NK-92 treated with Interleukin-12 subunit alpha and Interleukin-12 subunit beta, amount 100 ng/mL, for 24 hours (cell line): ENCODE measurements around the gene IL1RAPL1.

Experiments used
- DNase-seq: peaks from one replicate; lab custom pipeline; 2025; lab: John Stamatoyannopoulos, UW

IL1RAPL1 gene

GRCh38 chrX:29535212-29536162 lies 948.2 kb downstream of the IL1RAPL1 start:
- no peak for DNase-seq

- DNase-seq, result no peak
Measured at GRCh38 chrX:29541038-29541437, 953.8 kb downstream of the IL1RAPL1 start.

DNA sequence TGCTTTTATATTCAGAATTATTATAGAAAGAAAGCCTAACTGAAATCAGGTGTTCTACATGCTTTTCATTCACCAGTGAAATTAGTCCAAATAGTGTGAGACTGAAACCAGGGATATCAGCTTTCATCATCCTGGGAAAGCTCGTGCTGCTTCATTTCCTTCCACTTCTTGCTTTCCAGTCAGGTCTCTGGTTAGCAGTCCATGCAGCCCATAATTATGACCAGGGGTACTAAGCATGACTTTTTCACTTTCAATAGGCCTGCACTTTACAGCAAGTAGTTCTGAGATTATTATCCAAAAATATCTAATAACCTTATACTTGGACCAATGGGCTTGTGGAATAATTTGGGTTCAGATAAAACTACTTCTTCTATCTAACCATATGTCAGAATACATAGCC lies 954.9 kb downstream of the IL1RAPL1 start:
- no peak for DNase-seq

DNA sequence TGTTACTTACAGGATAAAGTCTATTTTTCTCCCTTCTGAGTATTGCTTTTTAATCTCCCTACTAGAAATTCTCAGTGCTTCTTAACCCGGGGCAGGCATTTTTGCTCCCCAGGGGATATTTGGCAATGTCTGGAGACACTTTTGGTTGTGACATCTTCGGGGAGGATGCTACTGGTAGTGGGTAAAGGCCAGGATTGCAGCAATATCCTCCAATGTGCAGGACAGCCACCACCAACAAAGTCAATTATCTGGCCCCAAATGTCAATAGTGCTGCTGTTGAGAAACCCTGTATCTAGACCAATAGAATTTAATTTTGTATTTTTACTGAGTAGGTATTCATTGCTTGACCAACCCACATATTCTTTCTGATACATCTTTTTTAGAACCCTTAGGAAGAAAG lies 958.6 kb downstream of the IL1RAPL1 start:
- DNase-seq, result no peak

- no peak for DNase-seq
Measured at GRCh38 chrX:29547877-29548276, 960.6 kb downstream of the IL1RAPL1 start.

DNA sequence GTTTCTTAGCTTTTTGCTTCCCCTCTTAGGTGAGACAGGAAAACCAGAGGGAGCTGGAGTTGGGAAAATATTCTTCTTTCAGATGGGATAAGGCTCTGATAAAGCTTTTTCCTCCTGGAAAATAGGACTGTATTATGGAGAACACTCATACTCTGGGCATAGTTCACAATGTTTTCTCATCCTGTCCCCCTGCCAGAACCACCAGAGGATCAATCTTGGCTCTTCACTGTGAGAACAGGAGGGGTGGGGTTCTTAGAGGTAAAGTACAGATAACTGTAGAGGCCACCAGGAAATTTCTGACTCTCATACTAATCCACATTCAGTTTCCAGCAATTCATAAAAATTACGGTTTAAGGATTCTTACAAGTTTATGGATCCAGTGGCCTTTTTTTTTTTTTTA lies 966.3 kb downstream of the IL1RAPL1 start:
- DNase-seq, result no peak

DNA sequence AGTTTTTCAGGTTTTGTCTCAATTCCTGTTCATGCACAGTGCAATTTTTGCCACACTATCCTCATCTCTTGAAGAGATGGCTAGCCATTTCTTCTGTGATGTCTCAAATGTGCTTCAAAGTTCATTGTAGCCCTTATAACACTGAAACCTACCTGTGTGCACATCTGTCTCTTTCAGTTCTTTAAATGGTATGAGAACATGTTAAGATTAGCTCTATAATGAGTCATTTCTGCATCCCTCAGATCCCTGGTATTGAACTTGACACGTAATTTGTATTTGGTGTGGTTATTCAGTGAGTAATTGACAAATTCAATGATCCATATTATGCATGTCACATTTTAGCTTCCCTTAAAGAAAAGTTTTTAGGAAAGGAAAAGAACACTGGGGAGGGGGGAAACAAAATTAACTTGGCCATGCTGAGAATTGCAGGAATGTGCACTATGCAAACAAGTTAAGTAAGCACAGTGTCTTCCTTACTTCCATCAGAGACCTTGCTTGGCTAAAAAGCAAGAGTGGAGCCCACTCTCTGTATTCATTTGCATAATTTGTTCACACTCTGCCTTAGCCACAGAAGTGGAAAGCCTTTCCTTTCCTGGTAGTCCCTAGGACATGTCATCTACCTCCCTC lies 968.3 kb downstream of the IL1RAPL1 start:
- no peak for DNase-seq

GRCh38 chrX:29560065-29560464 lies 972.8 kb downstream of the IL1RAPL1 start:
- no peak for DNase-seq

- DNase-seq, result no peak
Measured at GRCh38 chrX:29561417-29561816, 974.2 kb downstream of the IL1RAPL1 start.

DNA sequence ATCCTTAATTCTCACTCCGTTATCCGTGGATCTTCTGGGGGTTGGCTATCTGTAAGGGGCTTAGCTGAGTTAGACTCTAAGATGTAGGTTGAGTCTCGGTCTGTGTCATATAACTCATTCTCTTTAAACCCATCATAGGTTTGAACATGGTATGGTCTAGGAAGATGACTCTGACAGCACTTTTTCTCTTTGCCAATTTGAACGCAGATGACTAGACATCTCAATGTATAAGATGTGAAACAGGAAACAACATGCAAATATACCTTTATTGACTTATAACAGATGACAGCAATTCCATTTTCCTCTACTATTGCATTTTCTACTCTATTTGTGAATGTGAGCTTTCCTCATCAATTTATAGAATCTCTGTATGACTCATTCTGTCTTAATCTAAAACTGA lies 993.3 kb downstream of the IL1RAPL1 start:
- DNase-seq, result no peak

DNA sequence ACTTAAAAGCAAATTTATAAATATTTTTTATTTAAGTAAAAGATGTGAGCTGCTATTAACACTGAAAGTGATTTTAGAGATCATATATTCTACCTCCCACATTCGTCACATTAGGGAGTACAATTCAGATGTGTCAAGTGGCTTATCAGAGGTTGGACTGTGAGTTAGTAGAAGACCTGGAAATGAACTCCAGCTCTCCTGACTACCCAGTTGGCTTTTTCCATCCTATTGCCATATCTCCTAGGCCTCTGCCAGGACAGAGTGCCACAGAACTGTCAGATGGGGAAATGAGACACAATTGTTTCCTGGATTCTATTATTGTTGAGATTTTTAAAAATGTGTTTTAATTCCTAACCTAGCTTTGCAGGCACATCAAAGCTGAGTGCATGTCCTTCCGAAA lies 994.0 kb downstream of the IL1RAPL1 start:
- no peak for DNase-seq

- DNase-seq, result no peak
Measured at GRCh38 chrX:29587107-29587506, 999.9 kb downstream of the IL1RAPL1 start.

DNA sequence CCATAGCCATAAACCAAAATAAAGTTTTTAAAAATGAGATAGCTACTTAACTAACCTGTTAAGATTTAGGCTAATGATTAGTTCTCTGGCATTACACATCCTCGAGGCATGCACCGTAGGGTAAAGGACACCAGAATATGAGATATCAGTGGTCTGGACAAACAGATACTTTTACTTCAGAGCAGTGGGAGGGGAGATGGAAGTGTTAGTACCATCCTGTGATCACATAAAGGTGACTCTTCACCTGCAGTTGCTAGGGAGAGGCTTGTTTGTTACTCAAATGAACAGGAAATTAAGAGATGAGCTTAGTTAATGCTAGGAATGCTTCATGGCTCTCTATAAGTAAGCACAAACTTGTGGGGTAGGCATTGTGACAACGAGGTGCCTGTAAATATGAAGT lies 1003.7 kb downstream of the IL1RAPL1 start:
- no peak for DNase-seq

- DNase-seq, result no peak
Measured at GRCh38 chrX:29604381-29604780, 1017.1 kb downstream of the IL1RAPL1 start.

DNA sequence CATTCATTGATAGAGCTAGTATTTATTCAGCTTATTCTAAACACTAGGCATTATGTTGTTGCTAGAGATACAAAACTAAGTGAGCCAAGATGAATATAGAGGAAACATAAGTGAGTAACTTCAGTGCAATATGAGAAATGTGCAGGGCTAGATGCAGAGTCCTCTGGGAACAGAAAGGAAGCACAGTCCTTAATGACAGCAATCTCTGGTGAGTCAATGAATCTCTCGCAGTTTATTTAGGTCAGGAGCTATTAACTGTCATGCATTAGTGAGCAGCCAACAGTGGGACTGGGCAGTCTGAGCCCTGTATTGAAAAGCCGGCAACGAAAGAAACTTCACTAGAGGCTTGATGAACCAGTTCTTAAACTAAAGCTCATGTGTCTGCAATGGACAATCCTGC lies 1030.0 kb downstream of the IL1RAPL1 start:
- DNase-seq, result no peak

GRCh38 chrX:29617725-29618124 lies 1030.5 kb downstream of the IL1RAPL1 start:
- DNase-seq, result no peak

- DNase-seq, result no peak
Measured at GRCh38 chrX:29627833-29628232, 1040.6 kb downstream of the IL1RAPL1 start.

DNA sequence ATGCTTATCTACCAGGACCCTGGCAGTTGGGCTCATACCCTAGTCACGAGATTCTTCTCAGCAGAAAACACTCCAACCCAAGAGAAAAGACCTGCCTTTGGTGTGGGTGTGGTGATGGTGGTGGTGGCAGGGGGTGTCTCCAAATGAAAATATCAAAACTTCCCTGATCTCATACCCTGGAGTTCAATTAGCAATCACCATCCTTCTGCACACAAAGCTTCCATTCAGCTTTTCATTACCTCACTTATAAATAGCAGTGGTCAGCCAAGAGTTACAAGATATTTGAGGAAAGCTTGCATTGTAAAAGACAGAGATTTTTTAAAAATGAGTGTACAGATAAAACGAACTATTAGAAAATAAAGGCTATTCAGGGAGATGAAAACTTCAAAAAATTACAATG lies 1047.3 kb downstream of the IL1RAPL1 start:
- DNase-seq, result no peak

GRCh38 chrX:29636331-29636730 lies 1049.1 kb downstream of the IL1RAPL1 start:
- no peak for DNase-seq

DNA sequence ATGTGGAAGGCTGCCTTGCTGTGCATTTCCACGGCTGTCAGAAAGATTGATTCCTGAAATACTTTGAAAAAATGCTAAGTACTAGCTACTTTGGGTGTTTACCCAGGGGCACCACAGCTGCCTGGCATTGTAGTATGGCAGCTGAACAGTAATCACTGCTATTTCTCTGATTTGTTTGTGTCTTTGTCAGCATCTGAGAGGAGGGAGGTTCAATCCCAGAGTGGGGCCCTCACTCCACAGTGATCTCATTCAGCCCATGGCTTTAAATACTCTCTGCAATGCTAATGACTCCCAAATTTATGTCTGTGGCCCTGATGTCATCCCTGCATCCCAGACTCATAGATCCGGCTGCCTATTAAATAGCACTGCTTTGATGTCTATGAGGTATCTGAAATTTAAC lies 1052.9 kb downstream of the IL1RAPL1 start:
- no peak for DNase-seq

DNA sequence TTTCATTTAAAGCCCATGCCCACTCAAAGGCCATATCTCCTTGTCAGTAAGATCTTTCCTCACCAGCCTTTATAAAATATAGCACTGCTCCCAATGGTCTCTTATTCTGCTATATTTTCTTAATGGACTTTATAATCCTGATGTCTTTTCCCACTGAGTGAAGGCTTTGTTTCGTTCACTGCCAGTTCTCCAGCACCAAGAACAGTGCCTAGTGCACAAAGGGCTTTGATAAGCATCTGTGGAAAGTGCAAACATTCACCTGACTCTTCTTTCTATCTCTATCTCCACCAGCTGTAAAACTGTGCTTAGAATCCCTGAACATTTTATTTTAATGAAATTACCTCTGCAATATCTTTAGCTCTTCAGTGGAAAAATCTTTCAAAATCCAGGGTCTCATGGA lies 1054.2 kb downstream of the IL1RAPL1 start:
- no peak for DNase-seq

DNA sequence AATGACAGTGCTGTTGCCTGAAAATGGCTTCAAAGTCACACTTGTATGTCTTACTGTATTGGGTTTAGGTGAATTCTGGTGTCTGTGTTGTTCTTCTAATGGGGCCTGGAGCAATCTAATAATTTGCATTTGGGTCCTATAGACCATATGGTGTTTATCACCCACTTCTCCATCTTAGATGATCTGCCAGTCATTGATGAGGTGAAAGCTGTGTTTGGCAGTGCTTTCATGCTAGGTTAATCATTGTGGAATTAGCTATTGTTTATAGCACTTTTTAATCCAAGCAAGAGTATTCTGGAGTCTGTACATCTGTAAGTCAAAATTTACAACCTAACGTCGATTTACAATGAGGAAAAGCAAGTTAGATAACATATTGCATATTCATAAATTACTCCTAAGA lies 1055.9 kb downstream of the IL1RAPL1 start:
- DNase-seq, result no peak

DNA sequence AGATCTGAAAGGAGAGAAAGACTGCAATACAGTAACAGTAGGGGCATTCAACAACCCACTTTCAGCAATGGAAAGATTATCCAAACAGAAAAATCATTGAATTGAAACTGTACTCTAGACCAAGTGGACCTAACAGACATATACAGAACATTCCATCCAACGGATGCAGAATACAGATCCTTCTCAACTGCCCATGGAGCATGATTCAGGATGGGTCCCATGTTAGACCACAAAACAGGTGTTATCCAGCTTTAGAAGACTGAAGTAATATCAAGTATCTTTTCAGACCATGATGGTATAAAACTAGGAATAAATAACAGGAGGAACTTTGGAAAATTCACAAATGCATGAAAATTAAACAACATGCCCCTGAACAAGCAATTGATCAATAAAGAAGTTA lies 1060.9 kb downstream of the IL1RAPL1 start:
- DNase-seq, result no peak

DNA sequence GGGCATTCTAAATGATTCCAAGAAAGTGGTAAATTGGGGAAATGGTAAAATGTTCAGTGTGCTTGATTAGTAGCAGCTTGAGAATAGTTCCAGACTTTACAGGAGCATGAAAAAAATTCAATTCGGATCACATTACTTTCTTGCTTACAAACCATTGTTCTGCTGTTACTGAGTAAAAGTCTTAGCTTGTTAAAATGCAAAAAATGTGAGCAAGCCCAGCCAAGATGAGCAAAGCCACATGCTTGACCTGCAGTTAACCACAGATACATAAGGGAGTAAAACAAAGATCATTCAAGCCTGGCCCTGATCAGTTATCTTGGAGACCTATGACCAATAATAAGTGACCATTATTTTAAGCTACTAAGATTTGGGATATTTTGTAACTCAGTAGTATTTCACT lies 1065.2 kb downstream of the IL1RAPL1 start:
- no peak for DNase-seq
